Measurements from ENCODE around the gene LOXL1. TPM values are rescaled to one million over a fixed set of nuclear protein-coding genes. Genes with fewer than 3 reads are reported as not detected.

The LOXL1 gene
- total RNA-seq (20.0 TPM), polyA plus RNA-seq (ENCODE audit: insufficient read depth in 1 of 8, insufficient read length in 8 of 8, low replicate concordance in 1 of 8) (10 to 100 TPM; 24.2 to 48.0 (median 34.8) TPM)
- long read RNA-seq, donor 1, transcript LOXL1-201 (7 exons, 2,351 nt): major isoform, 6 of 6 reads
- long read RNA-seq, donor 1, partial matches to known transcripts: 0 of 6 reads
- long read RNA-seq, donor 1, other reads (novel, unspliced or antisense): 0 of 6 reads
- long read RNA-seq, donor 2, partial matches to known transcripts: 0 of 1 reads
- long read RNA-seq, donor 2, other reads (novel, unspliced or antisense): 0 of 1 reads
- long read RNA-seq, donor 3, transcript LOXL1-201 (7 exons, 2,351 nt): major isoform, 12 of 12 reads
- long read RNA-seq, donor 3, partial matches to known transcripts: 0 of 12 reads
- long read RNA-seq, donor 3, other reads (novel, unspliced or antisense): 0 of 12 reads
- long read RNA-seq, donor 4, transcript LOXL1-201 (7 exons, 2,351 nt): major isoform, 15 of 17 reads
- long read RNA-seq, donor 4, partial matches to known transcripts: 0 of 17 reads
- long read RNA-seq, donor 4, other reads (novel, unspliced or antisense): 0 of 17 reads
- long read RNA-seq, donor 5, transcript LOXL1-201 (7 exons, 2,351 nt): major isoform, 14 of 14 reads
- long read RNA-seq, donor 5, partial matches to known transcripts: 0 of 14 reads
- long read RNA-seq, donor 5, other reads (novel, unspliced or antisense): 0 of 14 reads
- long read RNA-seq, donor 6, transcript LOXL1-201 (7 exons, 2,351 nt): major isoform, 19 of 19 reads
- long read RNA-seq, donor 6, partial matches to known transcripts: 0 of 19 reads
- long read RNA-seq, donor 6, other reads (novel, unspliced or antisense): 0 of 19 reads
- long read RNA-seq, donor 7, transcript LOXL1-201 (7 exons, 2,351 nt): major isoform, 7 of 9 reads
- long read RNA-seq, donor 7, partial matches to known transcripts: 0 of 9 reads
- long read RNA-seq, donor 7, other reads (novel, unspliced or antisense): 0 of 9 reads
- long read RNA-seq, donor 8, partial matches to known transcripts: 0 of 5 reads
- long read RNA-seq, donor 8, other reads (novel, unspliced or antisense): 0 of 5 reads
- long read RNA-seq, donor 9, partial matches to known transcripts: 0 of 4 reads
- long read RNA-seq, donor 9, other reads (novel, unspliced or antisense): 0 of 4 reads
- long read RNA-seq, donor 10, partial matches to known transcripts: 0 of 3 reads
- long read RNA-seq, donor 10, other reads (novel, unspliced or antisense): 0 of 3 reads
- long read RNA-seq, donor 11, transcript LOXL1-201 (7 exons, 2,351 nt): major isoform, 6 of 6 reads
- long read RNA-seq, donor 11, partial matches to known transcripts: 0 of 6 reads
- long read RNA-seq, donor 11, other reads (novel, unspliced or antisense): 0 of 6 reads

GRCh38 chr15:73926219-73927002, at the start of gene LOXL1:
Gene LOXL1, plus strand, starts transcription at chr15:73926462. Its CDS starts 322 bp downstream, at chr15:73926784.
- H3K27ac ChIP-seq (ENCODE audit: low read length): peak within 1 kb of the TSS; percentile 77
- H3K4me3 ChIP-seq (ENCODE audit: low read length): peak within 1 kb of the TSS; percentile 50
- peaks cover 88% of the 10 kb centered on the region for H3K4me1 ChIP-seq (ENCODE audit: control insufficient read depth, insufficient read depth, low read length)
- H3K27me3 ChIP-seq (ENCODE audit: control insufficient read depth, insufficient read depth, low read length): peaks cover 10% of the 10 kb centered on the region
- no peaks in the 10 kb centered on the region for H3K36me3 ChIP-seq (ENCODE audit: control insufficient read depth, insufficient read depth, low read length)
- peak; percentile 89 for DNase-seq
- under 1% methylated on average over 47 of the region's 47 CpGs for WGBS (ENCODE audit: insufficient coverage)
- no peaks in the 10 kb centered on the region for H3K9me3 ChIP-seq (replicated peaks; ENCODE audit: control insufficient read depth, low read depth, low read length)

GRCh38 chr15:73879426-73879825, 46.8 kb upstream of the LOXL1 start:
- 84% methylated on average over 2 of the region's 3 CpGs for WGBS (ENCODE audit: insufficient coverage)
- no peaks in the 10 kb centered on the region for H3K4me1 ChIP-seq (ENCODE audit: control insufficient read depth, insufficient read depth, low read length)
- H3K27me3 ChIP-seq (ENCODE audit: control insufficient read depth, insufficient read depth, low read length): peaks cover 9% of the 10 kb centered on the region
- H3K36me3 ChIP-seq (ENCODE audit: control insufficient read depth, insufficient read depth, low read length): no peaks in the 10 kb centered on the region
- no peak overlapping the region for H3K27ac ChIP-seq (ENCODE audit: low read length)
- no peaks in the 10 kb centered on the region for H3K9me3 ChIP-seq (replicated peaks; ENCODE audit: control insufficient read depth, low read depth, low read length)
- no peak for DNase-seq
- no peak overlapping the region for H3K4me3 ChIP-seq (ENCODE audit: low read length)

- 67% methylated on average over 10 of the region's 12 CpGs for WGBS (ENCODE audit: insufficient coverage)
- Histone ChIP-seq H3K27me3 (ENCODE audit: control insufficient read depth, insufficient read depth, low read length) (peaks cover 7% of the 10 kb centered on the region), H3K9me3 (replicated peaks; ENCODE audit: control insufficient read depth, low read depth, low read length) (no peaks in the 10 kb centered on the region), H3K27ac (ENCODE audit: low read length) (no peak overlapping the region), H3K4me1 (ENCODE audit: control insufficient read depth, insufficient read depth, low read length) (no peaks in the 10 kb centered on the region), H3K4me3 (ENCODE audit: low read length) (no peak overlapping the region), H3K36me3 (ENCODE audit: control insufficient read depth, insufficient read depth, low read length) (no peaks in the 10 kb centered on the region)
- DNase-seq: no peak
These were observed 44.5 kb upstream of the LOXL1 start for GRCh38 chr15:73881579-73882320.

GRCh38 chr15:73882761-73883419, 43.4 kb upstream of the LOXL1 start:
- WGBS (ENCODE audit: insufficient coverage): 64% methylated on average over 9 of the region's 10 CpGs
- Histone ChIP-seq H3K27ac (ENCODE audit: low read length) (no peak overlapping the region), H3K27me3 (ENCODE audit: control insufficient read depth, insufficient read depth, low read length) (peaks cover 7% of the 10 kb centered on the region), H3K9me3 (replicated peaks; ENCODE audit: control insufficient read depth, low read depth, low read length) (no peaks in the 10 kb centered on the region), H3K4me1 (ENCODE audit: control insufficient read depth, insufficient read depth, low read length) (no peaks in the 10 kb centered on the region), H3K36me3 (ENCODE audit: control insufficient read depth, insufficient read depth, low read length) (no peaks in the 10 kb centered on the region), H3K4me3 (ENCODE audit: low read length) (no peak overlapping the region)
- DNase-seq: no peak

GRCh38 chr15:73884159-73884558, 42.1 kb upstream of the LOXL1 start:
- DNase-seq: no peak
- Histone ChIP-seq H3K4me1 (ENCODE audit: control insufficient read depth, insufficient read depth, low read length) (no peaks in the 10 kb centered on the region), H3K4me3 (ENCODE audit: low read length) (no peak overlapping the region), H3K27me3 (ENCODE audit: control insufficient read depth, insufficient read depth, low read length) (peaks cover 9% of the 10 kb centered on the region), H3K36me3 (ENCODE audit: control insufficient read depth, insufficient read depth, low read length) (no peaks in the 10 kb centered on the region), H3K27ac (ENCODE audit: low read length) (no peak overlapping the region), H3K9me3 (replicated peaks; ENCODE audit: control insufficient read depth, low read depth, low read length) (no peaks in the 10 kb centered on the region)
- 83% methylated on average over 1 of the region's 3 CpGs for WGBS (ENCODE audit: insufficient coverage)

- 83% methylated on average over 5 of the region's 9 CpGs for WGBS (ENCODE audit: insufficient coverage)
- Histone ChIP-seq H3K27ac (ENCODE audit: low read length) (no peak overlapping the region), H3K4me3 (ENCODE audit: low read length) (no peak overlapping the region)
These were observed 40.1 kb upstream of the LOXL1 start for GRCh38 chr15:73885954-73886700.

GRCh38 chr15:73886717-73887345, 39.4 kb upstream of the LOXL1 start:
- Histone ChIP-seq H3K27me3 (ENCODE audit: control insufficient read depth, insufficient read depth, low read length) (peaks cover 12% of the 10 kb centered on the region), H3K36me3 (ENCODE audit: control insufficient read depth, insufficient read depth, low read length) (no peaks in the 10 kb centered on the region), H3K9me3 (replicated peaks; ENCODE audit: control insufficient read depth, low read depth, low read length) (no peaks in the 10 kb centered on the region), H3K4me1 (ENCODE audit: control insufficient read depth, insufficient read depth, low read length) (no peaks in the 10 kb centered on the region), H3K27ac (ENCODE audit: low read length) (no peak overlapping the region), H3K4me3 (ENCODE audit: low read length) (no peak overlapping the region)
- no peak for DNase-seq
- 83% methylated on average over 5 of the region's 5 CpGs for WGBS (ENCODE audit: insufficient coverage)

More at GRCh38 chr15:73885954-73886700, 40.1 kb upstream of the LOXL1 start:
- Histone ChIP-seq H3K9me3 (replicated peaks; ENCODE audit: control insufficient read depth, low read depth, low read length) (no peaks in the 10 kb centered on the region), H3K27me3 (ENCODE audit: control insufficient read depth, insufficient read depth, low read length) (peaks cover 17% of the 10 kb centered on the region), H3K36me3 (ENCODE audit: control insufficient read depth, insufficient read depth, low read length) (no peaks in the 10 kb centered on the region), H3K4me1 (ENCODE audit: control insufficient read depth, insufficient read depth, low read length) (no peaks in the 10 kb centered on the region)
- DNase-seq: no peak

GRCh38 chr15:73887481-73887880, 38.8 kb upstream of the LOXL1 start:
- Histone ChIP-seq H3K4me1 (ENCODE audit: control insufficient read depth, insufficient read depth, low read length) (no peaks in the 10 kb centered on the region), H3K4me3 (ENCODE audit: low read length) (no peak overlapping the region), H3K27me3 (ENCODE audit: control insufficient read depth, insufficient read depth, low read length) (peaks cover 12% of the 10 kb centered on the region), H3K27ac (ENCODE audit: low read length) (no peak overlapping the region), H3K36me3 (ENCODE audit: control insufficient read depth, insufficient read depth, low read length) (no peaks in the 10 kb centered on the region), H3K9me3 (replicated peaks; ENCODE audit: control insufficient read depth, low read depth, low read length) (peaks cover 3% of the 10 kb centered on the region)
- 73% methylated on average over 5 of the region's 7 CpGs for WGBS (ENCODE audit: insufficient coverage)
- no peak for DNase-seq

Measured in muscle of leg (tissue), 16 donors.